ENCODE results near the gene NEDD1. TPM values are rescaled to one million over a fixed set of nuclear protein-coding genes. Genes with fewer than 3 reads are reported as not detected.

NEDD1 gene
- 40.2 and 64.6 TPM in 2 replicates for total RNA-seq

GRCh38 chr12:96906849-96907670, at the start of gene NEDD1:
TSS of gene NEDD1 (plus strand) at chr12:96907257. CDS start at chr12:96909760, 2,503 bp downstream.

